ENCODE data around the gene EXOC6B.

Gene EXOC6B

GRCh38 chr2:72271276-72271614, 554.6 kb downstream of the EXOC6B start:
- DNase-seq (ENCODE audit: low spot score), result no peak

- no peak for DNase-seq (ENCODE audit: low spot score)
Observed at GRCh38 chr2:72270556-72271275, 555.1 kb downstream of the EXOC6B start.

GRCh38 chr2:72263776-72264060, 562.1 kb downstream of the EXOC6B start:
- no peak for DNase-seq (ENCODE audit: low spot score)

GRCh38 chr2:72263043-72263775, 562.6 kb downstream of the EXOC6B start:
- no peak for DNase-seq (ENCODE audit: low spot score)

GRCh38 chr2:72261076-72261475, 564.8 kb downstream of the EXOC6B start:
- DNase-seq (ENCODE audit: low spot score), result no peak

GRCh38 chr2:72255540-72255939, 570.3 kb downstream of the EXOC6B start:
- no peak for DNase-seq (ENCODE audit: low spot score)

- DNase-seq (ENCODE audit: low spot score), result no peak
Observed at GRCh38 chr2:72254831-72255451, 570.9 kb downstream of the EXOC6B start.

- no peak for DNase-seq (ENCODE audit: low spot score)
Observed at GRCh38 chr2:72238311-72238710, 587.5 kb downstream of the EXOC6B start.

GRCh38 chr2:72237549-72237948, 588.3 kb downstream of the EXOC6B start:
- no peak for DNase-seq (ENCODE audit: low spot score)

- DNase-seq (ENCODE audit: low spot score), result peak; percentile 50
Observed at GRCh38 chr2:72236445-72237067, 589.3 kb downstream of the EXOC6B start.

- no peak for DNase-seq (ENCODE audit: low spot score)
Observed at GRCh38 chr2:72235497-72236415, 590.1 kb downstream of the EXOC6B start.

- no peak for DNase-seq (ENCODE audit: low spot score)
Observed at GRCh38 chr2:72233211-72233610, 592.6 kb downstream of the EXOC6B start.

GRCh38 chr2:72222829-72223564, 602.8 kb downstream of the EXOC6B start:
- DNase-seq (ENCODE audit: low spot score), result no peak

- DNase-seq (ENCODE audit: low spot score), result peak; percentile 49
Observed at GRCh38 chr2:72220170-72220569, 605.7 kb downstream of the EXOC6B start.

GRCh38 chr2:72214429-72215143, 611.2 kb downstream of the EXOC6B start:
- DNase-seq (ENCODE audit: low spot score), result no peak

- DNase-seq (ENCODE audit: low spot score), result no peak
Observed at GRCh38 chr2:72212486-72212855, 613.4 kb downstream of the EXOC6B start.

GRCh38 chr2:72211777-72212485, 613.9 kb downstream of the EXOC6B start:
- no peak for DNase-seq (ENCODE audit: low spot score)

- no peak for DNase-seq (ENCODE audit: low spot score)
Observed at GRCh38 chr2:72211350-72211749, 614.5 kb downstream of the EXOC6B start.

- DNase-seq (ENCODE audit: low spot score), result no peak
Observed at GRCh38 chr2:72210470-72210869, 615.4 kb downstream of the EXOC6B start.

GRCh38 chr2:72208225-72208624, 617.6 kb downstream of the EXOC6B start:
- DNase-seq (ENCODE audit: low spot score), result no peak
